ENCODE measurements around the gene MDFI.

GRCh38 chr6:41674231-41675000, 36.1 kb downstream of the MDFI start:
- TF ChIP-seq POLR2A (IDR thresholded peaks at IDR 0.05; ENCODE audit: low read length): no peak
- TF ChIP-seq GATA1 (IDR thresholded peaks at IDR 0.05; ENCODE audit: low read depth, low read length): no peak
